Adrenal gland (tissue), 5 donors: ENCODE data around the gene ADGRL1.

Experiments used
- POLR2A ChIP-seq, 2 donors: fragments of 450-650 bp; IDR thresholded peaks; one replicate each; pipeline ENCODE4 v1.6.1; 2017; ENCODE audit warnings: antibody characterized with exemption in 2 of 2, mild to moderate bottlenecking in 2 of 2, moderate library complexity in 1 of 2
- TF ChIP-seq, protein P1 (sequence below), 6 experiments: fragments of 450-650 bp in 4 of 6; fragments of 200-600 bp in 2 of 6; sonication (generic) in 1 of 6; IDR thresholded peaks; 1 replicate in 5 of 6; 2 replicates in 1 of 6; pipeline versions ENCODE4 v1.5.1 to v1.8.0; 2016 to 2021; ENCODE audit warnings: antibody characterized with exemption in 6 of 6, mild to moderate bottlenecking in 2 of 6, moderate library complexity in 1 of 6
- donor health status: DM: no; HTN: no; CAD: no.

DNA sequence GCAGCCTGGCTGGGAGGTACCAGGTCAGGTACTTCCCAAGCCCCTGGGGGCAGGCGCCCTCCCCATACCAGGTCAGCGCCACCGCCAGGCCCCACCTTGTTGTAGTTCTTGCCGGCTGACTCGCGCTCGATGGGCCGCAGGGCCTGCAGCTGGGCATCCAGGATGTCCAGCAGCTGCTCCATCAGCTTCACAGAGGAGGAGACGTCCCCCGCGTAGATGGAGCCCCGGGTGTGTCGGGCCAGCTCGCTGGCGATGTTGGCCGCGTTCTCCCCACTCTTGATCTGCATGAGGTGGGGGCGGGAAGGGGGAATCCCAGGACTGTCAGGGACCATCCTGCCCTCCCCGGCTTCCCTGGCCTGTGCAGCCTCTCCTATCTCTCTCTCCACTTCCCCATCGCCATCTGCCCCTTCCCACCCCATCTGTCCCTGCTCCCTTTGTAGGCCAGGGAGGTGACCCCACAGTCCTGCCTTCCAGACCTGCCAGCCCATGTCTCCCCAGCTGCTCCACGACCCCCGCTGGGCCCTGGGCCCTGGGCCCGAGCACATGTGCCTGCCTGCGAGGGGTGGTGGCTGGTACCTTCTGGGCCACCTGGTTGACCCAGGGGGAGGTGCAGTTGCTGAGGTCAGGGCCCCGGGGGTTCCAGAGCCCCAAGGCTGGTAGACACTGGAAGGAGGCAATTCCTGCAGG is 45.8 kb downstream of the ADGRL1 start:
- TF ChIP-seq, protein P1, sequence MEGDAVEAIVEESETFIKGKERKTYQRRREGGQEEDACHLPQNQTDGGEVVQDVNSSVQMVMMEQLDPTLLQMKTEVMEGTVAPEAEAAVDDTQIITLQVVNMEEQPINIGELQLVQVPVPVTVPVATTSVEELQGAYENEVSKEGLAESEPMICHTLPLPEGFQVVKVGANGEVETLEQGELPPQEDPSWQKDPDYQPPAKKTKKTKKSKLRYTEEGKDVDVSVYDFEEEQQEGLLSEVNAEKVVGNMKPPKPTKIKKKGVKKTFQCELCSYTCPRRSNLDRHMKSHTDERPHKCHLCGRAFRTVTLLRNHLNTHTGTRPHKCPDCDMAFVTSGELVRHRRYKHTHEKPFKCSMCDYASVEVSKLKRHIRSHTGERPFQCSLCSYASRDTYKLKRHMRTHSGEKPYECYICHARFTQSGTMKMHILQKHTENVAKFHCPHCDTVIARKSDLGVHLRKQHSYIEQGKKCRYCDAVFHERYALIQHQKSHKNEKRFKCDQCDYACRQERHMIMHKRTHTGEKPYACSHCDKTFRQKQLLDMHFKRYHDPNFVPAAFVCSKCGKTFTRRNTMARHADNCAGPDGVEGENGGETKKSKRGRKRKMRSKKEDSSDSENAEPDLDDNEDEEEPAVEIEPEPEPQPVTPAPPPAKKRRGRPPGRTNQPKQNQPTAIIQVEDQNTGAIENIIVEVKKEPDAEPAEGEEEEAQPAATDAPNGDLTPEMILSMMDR (IDR thresholded peaks at IDR 0.05), result no peak
- no peak for TF ChIP-seq POLR2A (IDR thresholded peaks at IDR 0.05)
